K562 (cell line): Measurements from ENCODE around the gene PAQR8. TPM values are rescaled to one million over a fixed set of nuclear protein-coding genes. Genes with fewer than 3 reads are reported as not detected.
A peak's percentile ranks its signal among the peaks of the same experiment; 100 is the strongest.

Experiments used
- IRF2 ChIP-seq: sonication (generic); formaldehyde crosslinking; IDR thresholded peaks from 2 replicates; pipeline ENCODE4 v1.8.1; 2022; ENCODE audit warnings: mild to moderate bottlenecking, missing genetic modification reagents
- MEIS2 ChIP-seq: fragments of 450-650 bp; IDR thresholded peaks from 2 replicates; pipeline ENCODE4 v1.6.1; 2014; ENCODE audit warnings: mild to moderate bottlenecking; ENCODE audit not compliant: partially characterized antibody
- MTA1 ChIP-seq: fragments of 450-650 bp; IDR thresholded peaks from 2 replicates; pipeline ENCODE4 v1.6.1; 2017; ENCODE audit warnings: borderline replicate concordance
- ZBTB1 ChIP-seq: sonication (generic); formaldehyde crosslinking; IDR thresholded peaks from 2 replicates; pipeline ENCODE4 v1.8.1; 2023; ENCODE audit warnings: missing genetic modification reagents, low read depth, mild to moderate bottlenecking, borderline replicate concordance
- polyA plus RNA-seq, 8 experiments: library from polyadenylated mRNA; depleted of rRNA in 4 of 8; stranded (reverse) in 5 of 8; unstranded in 3 of 8; fragments of >200 nt; fragmentation: Nextera tagmentation in 2 of 8; fragmentation: Illumina TruSeq in 1 of 8; extraction: Ambion mirVana in 2 of 8; extraction: Trizol in 1 of 8; gene quantifications; 2 replicates each; pipeline versions ENCODE4 v1.2.1 to v1.2.3, GENCODE V29; 2011 to 2014; ENCODE audit warnings: inconsistent platforms in 1 of 8, missing spikeins in 1 of 8
- total RNA-seq, 7 experiments: library from RNA; depleted of rRNA in 6 of 7; stranded (reverse); fragments of >200 nt in 6 of 7; fragmentation: Illumina TruSeq in 2 of 7; extraction: Trizol in 2 of 7; gene quantifications; 2 replicates each; pipeline versions ENCODE4 v1.2.1 to v1.2.3, GENCODE V29; 2011 to 2021; ENCODE audit warnings: low replicate concordance in 1 of 7
- TF ChIP-seq, protein P1 (sequence below): fragments of 250-450 bp; sonication (Bioruptor Pico); IDR thresholded peaks from 2 replicates; pipeline ENCODE4 v1.5.0; 2021; ENCODE audit warnings: mild to moderate bottlenecking, borderline replicate concordance
- TF ChIP-seq, protein P2 (sequence below), 2 experiments: fragments of 450-650 bp in 1 of 2; sonication (generic) in 1 of 2; formaldehyde crosslinking in 1 of 2; IDR thresholded peaks; 2 replicates each; pipeline versions ENCODE4 v1.7.1 to v1.9.0; 2016 to 2022; ENCODE audit warnings: inconsistent platforms in 1 of 2, mild to moderate bottlenecking in 1 of 2, missing genetic modification reagents in 1 of 2
- TF ChIP-seq, protein P3 (sequence below): fragments of 250-450 bp; sonication (Bioruptor Pico); IDR thresholded peaks from 2 replicates; pipeline ENCODE4 v1.4.0; 2020

The PAQR8 gene
- total and polyA plus RNA-seq, 9 of the 15 experiments (the other 6 are each of a cell fraction or from before 2014, with no cell fraction given): 1.4 to 10.2 (median 3.5) TPM

DNA sequence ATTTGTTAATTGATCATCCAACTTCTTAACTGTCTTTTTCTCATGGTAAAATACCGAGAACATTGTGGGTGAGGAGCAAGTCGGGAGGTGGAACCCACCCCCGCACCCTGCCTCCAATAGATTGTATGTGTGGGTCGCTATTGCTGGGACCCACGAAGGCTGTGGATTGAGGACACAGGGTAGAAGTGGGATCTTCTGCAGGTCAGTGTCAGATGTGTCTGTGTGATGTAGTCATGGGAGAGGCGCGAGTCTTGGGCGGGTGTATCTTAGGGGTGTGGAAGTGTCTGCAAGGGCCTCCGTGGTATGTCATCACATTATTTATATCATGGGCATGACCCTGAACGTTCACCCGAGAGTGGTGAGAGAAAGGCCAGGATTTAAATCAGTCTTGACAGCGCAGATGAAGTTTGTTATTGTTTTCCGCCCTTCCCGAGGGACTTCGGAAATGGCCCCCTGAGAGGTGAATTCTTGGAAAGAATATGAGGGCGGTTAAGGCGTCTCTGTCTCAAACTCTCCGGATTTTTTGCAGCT lies 472 bp upstream of the PAQR8 start (continued):
- TF ChIP-seq, protein P1, sequence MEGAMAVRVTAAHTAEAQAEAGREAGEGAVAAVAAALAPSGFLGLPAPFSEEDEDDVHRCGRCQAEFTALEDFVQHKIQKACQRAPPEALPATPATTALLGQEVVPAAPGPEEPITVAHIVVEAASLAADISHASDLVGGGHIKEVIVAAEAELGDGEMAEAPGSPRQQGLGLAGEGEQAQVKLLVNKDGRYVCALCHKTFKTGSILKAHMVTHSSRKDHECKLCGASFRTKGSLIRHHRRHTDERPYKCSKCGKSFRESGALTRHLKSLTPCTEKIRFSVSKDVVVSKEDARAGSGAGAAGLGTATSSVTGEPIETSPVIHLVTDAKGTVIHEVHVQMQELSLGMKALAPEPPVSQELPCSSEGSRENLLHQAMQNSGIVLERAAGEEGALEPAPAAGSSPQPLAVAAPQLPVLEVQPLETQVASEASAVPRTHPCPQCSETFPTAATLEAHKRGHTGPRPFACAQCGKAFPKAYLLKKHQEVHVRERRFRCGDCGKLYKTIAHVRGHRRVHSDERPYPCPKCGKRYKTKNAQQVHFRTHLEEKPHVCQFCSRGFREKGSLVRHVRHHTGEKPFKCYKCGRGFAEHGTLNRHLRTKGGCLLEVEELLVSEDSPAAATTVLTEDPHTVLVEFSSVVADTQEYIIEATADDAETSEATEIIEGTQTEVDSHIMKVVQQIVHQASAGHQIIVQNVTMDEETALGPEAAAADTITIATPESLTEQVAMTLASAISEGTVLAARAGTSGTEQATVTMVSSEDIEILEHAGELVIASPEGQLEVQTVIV (CRISPR knock-in tag): no peak
- TF ChIP-seq, protein P2, sequence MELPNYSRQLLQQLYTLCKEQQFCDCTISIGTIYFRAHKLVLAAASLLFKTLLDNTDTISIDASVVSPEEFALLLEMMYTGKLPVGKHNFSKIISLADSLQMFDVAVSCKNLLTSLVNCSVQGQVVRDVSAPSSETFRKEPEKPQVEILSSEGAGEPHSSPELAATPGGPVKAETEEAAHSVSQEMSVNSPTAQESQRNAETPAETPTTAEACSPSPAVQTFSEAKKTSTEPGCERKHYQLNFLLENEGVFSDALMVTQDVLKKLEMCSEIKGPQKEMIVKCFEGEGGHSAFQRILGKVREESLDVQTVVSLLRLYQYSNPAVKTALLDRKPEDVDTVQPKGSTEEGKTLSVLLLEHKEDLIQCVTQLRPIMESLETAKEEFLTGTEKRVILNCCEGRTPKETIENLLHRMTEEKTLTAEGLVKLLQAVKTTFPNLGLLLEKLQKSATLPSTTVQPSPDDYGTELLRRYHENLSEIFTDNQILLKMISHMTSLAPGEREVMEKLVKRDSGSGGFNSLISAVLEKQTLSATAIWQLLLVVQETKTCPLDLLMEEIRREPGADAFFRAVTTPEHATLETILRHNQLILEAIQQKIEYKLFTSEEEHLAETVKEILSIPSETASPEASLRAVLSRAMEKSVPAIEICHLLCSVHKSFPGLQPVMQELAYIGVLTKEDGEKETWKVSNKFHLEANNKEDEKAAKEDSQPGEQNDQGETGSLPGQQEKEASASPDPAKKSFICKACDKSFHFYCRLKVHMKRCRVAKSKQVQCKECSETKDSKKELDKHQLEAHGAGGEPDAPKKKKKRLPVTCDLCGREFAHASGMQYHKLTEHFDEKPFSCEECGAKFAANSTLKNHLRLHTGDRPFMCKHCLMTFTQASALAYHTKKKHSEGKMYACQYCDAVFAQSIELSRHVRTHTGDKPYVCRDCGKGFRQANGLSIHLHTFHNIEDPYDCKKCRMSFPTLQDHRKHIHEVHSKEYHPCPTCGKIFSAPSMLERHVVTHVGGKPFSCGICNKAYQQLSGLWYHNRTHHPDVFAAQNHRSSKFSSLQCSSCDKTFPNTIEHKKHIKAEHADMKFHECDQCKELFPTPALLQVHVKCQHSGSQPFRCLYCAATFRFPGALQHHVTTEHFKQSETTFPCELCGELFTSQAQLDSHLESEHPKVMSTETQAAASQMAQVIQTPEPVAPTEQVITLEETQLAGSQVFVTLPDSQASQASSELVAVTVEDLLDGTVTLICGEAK (IDR thresholded peaks at IDR 0.05): 0 out of 2 replicates have a peak, but pooled peaks have one; percentile 10
- TF ChIP-seq, protein P2 (CRISPR knock-in tag; IDR thresholded peaks at IDR 0.05): no peak
- TF ChIP-seq MEIS2 (peak; percentile 82), ZBTB1 (CRISPR knock-in tag) (0 out of 2 replicates have a peak, but pooled peaks have one; percentile 19), IRF2 (CRISPR knock-in tag) (no peak), MTA1 (0 out of 2 replicates have a peak, but pooled peaks have one; percentile 22)
- TF ChIP-seq, protein P3, sequence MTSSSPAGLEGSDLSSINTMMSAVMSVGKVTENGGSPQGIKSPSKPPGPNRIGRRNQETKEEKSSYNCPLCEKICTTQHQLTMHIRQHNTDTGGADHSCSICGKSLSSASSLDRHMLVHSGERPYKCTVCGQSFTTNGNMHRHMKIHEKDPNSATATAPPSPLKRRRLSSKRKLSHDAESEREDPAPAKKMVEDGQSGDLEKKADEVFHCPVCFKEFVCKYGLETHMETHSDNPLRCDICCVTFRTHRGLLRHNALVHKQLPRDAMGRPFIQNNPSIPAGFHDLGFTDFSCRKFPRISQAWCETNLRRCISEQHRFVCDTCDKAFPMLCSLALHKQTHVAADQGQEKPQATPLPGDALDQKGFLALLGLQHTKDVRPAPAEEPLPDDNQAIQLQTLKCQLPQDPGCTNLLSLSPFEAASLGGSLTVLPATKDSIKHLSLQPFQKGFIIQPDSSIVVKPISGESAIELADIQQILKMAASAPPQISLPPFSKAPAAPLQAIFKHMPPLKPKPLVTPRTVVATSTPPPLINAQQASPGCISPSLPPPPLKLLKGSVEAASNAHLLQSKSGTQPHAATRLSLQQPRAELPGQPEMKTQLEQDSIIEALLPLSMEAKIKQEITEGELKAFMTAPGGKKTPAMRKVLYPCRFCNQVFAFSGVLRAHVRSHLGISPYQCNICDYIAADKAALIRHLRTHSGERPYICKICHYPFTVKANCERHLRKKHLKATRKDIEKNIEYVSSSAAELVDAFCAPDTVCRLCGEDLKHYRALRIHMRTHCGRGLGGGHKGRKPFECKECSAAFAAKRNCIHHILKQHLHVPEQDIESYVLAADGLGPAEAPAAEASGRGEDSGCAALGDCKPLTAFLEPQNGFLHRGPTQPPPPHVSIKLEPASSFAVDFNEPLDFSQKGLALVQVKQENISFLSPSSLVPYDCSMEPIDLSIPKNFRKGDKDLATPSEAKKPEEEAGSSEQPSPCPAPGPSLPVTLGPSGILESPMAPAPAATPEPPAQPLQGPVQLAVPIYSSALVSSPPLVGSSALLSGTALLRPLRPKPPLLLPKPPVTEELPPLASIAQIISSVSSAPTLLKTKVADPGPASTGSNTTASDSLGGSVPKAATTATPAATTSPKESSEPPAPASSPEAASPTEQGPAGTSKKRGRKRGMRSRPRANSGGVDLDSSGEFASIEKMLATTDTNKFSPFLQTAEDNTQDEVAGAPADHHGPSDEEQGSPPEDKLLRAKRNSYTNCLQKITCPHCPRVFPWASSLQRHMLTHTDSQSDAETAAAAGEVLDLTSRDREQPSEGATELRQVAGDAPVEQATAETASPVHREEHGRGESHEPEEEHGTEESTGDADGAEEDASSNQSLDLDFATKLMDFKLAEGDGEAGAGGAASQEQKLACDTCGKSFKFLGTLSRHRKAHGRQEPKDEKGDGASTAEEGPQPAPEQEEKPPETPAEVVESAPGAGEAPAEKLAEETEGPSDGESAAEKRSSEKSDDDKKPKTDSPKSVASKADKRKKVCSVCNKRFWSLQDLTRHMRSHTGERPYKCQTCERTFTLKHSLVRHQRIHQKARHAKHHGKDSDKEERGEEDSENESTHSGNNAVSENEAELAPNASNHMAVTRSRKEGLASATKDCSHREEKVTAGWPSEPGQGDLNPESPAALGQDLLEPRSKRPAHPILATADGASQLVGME (CRISPR knock-in tag): no peak
